Middle frontal gyrus (tissue), 1 donor: ENCODE results near the gene ATRN.
"Not testable (repeated sequence)": the region's sequence is repeated elsewhere in the genome, so short reads cannot be mapped to it uniquely, and the experiment has no call there.

Experiments used
- DNase-seq: peaks from one replicate; pipeline ENCODE4 v3.0.0-alpha.2; 2015; ENCODE audit warnings: low spot score; ENCODE audit errors: extremely low spot score

ATRN gene

GRCh38 chr20:3465301-3465700, 5.5 kb upstream of the ATRN start:
- DNase-seq = no peak

GRCh38 chr20:3470208-3470626, 601 bp upstream of the ATRN start:
- no peak for DNase-seq

GRCh38 chr20:3471397-3472021, 691 bp downstream of the ATRN start:
- DNase-seq = no peak

- DNase-seq = no peak
These were observed 1.3 kb downstream of the ATRN start for GRCh38 chr20:3472105-3472504.

GRCh38 chr20:3473324-3473723, 2.5 kb downstream of the ATRN start:
- DNase-seq = no peak

GRCh38 chr20:3473944-3474343, 3.1 kb downstream of the ATRN start:
- DNase-seq = no peak

- DNase-seq = not testable (repeated sequence)
These were observed 6.4 kb downstream of the ATRN start for GRCh38 chr20:3477003-3477860.

- no peak for DNase-seq
These were observed 7.2 kb downstream of the ATRN start for GRCh38 chr20:3477861-3478544.

- no peak for DNase-seq
These were observed 8.2 kb downstream of the ATRN start for GRCh38 chr20:3479025-3479424.

GRCh38 chr20:3479759-3480615, 9.2 kb downstream of the ATRN start:
- DNase-seq = no peak

GRCh38 chr20:3483309-3483708, 12.5 kb downstream of the ATRN start:
- no peak for DNase-seq

- no peak for DNase-seq
These were observed 13.0 kb downstream of the ATRN start for GRCh38 chr20:3483784-3484183.

- no peak for DNase-seq
These were observed 15.1 kb downstream of the ATRN start for GRCh38 chr20:3485913-3486312.

- DNase-seq = no peak
These were observed 16.0 kb downstream of the ATRN start for GRCh38 chr20:3486850-3487249.

- no peak for DNase-seq
These were observed 21.9 kb downstream of the ATRN start for GRCh38 chr20:3492669-3493068.

GRCh38 chr20:3494218-3494617, 23.4 kb downstream of the ATRN start:
- DNase-seq = no peak

GRCh38 chr20:3502878-3503277, 32.1 kb downstream of the ATRN start:
- no peak for DNase-seq

GRCh38 chr20:3505148-3505547, 34.3 kb downstream of the ATRN start:
- no peak for DNase-seq

- DNase-seq = no peak
These were observed 38.2 kb downstream of the ATRN start for GRCh38 chr20:3509064-3509463.

- DNase-seq = no peak
These were observed 39.3 kb downstream of the ATRN start for GRCh38 chr20:3510110-3510509.

GRCh38 chr20:3512239-3512638, 41.4 kb downstream of the ATRN start:
- not testable (repeated sequence) for DNase-seq
